ENCODE data around the gene NRXN3.
"Not testable (repeated sequence)": the region's sequence is repeated elsewhere in the genome, so short reads cannot be mapped to it uniquely, and the experiment has no call there.

Gene NRXN3

GRCh38 chr14:78543433-78543832 is 373.3 kb downstream of the NRXN3 start:
- Histone ChIP-seq H3K27ac (ENCODE audit: low read depth, low read length) (no peak overlapping the region), H3K9ac (ENCODE audit: low read length) (no peak overlapping the region), H3K36me3 (ENCODE audit: insufficient read depth, low read length) (no peaks in the 10 kb centered on the region), H3K27me3 (ENCODE audit: control insufficient read depth in 1 of 2, insufficient read depth in 2 of 2, low read length in 2 of 2) (no peaks in the 10 kb centered on the region), H3K4me1 (ENCODE audit: insufficient read depth, low read length) (no peaks in the 10 kb centered on the region), H3K9me3 (ENCODE audit: low read length) (no peaks in the 10 kb centered on the region), H3K4me3 (ENCODE audit: low read depth in 1 of 2, low read length in 2 of 2) (no peak overlapping the region)

DNA sequence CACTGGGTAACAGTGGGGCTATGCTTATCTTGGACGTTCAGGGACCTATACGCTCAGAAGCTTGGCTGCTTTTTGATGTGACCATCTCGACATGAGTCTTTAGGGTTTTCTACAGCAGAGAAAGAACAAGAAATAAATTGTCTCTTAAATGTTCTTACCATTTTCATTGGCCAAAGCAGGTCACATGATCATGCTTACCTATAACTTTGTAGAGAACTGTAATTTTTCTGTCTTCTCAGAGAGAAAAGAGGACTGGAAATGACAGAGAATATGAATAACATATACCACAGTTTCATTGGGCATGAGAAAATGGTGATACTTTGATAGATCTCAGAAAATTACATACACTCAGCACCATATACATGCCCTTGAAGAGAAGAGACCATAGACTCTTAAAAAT is 390.9 kb downstream of the NRXN3 start:
- no peaks in the 10 kb centered on the region for H3K4me1 ChIP-seq (ENCODE audit: insufficient read depth, low read length)
- no peaks in the 10 kb centered on the region for H3K9me3 ChIP-seq (ENCODE audit: low read length)
- no peak overlapping the region for H3K4me3 ChIP-seq (ENCODE audit: low read depth in 1 of 2, low read length in 2 of 2)
- H3K27ac ChIP-seq (ENCODE audit: low read depth, low read length) = no peak overlapping the region
- H3K36me3 ChIP-seq (ENCODE audit: insufficient read depth, low read length) = no peaks in the 10 kb centered on the region
- H3K27me3 ChIP-seq (ENCODE audit: control insufficient read depth in 1 of 2, insufficient read depth in 2 of 2, low read length in 2 of 2) = no peaks in the 10 kb centered on the region
- H3K9ac ChIP-seq (ENCODE audit: low read length) = no peak overlapping the region

DNA sequence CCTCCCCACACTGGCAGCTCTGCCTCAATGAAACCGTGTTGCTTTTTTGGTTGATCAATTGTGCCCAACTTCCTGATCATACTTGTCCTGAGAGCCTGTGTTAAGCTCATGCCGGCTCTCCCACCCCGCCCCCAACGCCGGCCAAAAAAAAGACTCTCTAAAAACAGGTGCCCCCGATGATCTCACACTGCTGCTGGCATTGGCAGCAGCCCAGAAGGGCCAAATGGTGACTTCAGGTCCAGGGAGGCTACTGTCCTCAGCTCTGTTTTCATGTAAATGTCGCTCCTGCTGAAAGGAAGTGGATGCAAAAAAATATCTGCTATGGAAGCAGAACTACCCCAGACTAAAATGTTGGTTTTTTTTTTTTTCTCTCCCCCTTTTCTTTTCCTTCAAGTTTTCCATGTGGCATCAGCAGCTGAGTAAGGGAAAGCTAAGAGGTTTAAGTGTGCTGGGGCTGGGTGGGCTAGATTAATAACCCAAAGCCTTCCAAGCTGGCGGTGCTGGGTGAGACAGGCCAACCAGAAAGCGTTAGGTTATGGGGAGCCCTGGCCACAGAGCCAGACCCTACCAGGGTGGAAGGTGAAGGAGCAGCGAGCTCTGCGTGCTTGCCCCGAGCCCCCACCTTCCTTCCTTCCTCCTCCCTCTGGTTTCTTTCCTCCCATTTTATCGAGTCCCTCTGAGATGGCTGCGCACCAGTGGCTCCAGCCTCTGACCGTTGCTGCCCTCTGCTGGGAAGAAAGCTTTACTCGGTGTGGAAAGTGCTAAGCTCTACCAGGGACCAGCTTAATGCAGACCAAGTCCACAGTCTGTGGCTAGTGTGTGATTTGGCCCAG is 396.1 kb downstream of the NRXN3 start:
- H3K27ac ChIP-seq (ENCODE audit: low read depth, low read length) = no peak overlapping the region
- H3K4me1 ChIP-seq (ENCODE audit: insufficient read depth, low read length) = no peaks in the 10 kb centered on the region
- no peaks in the 10 kb centered on the region for H3K9me3 ChIP-seq (ENCODE audit: low read length)
- peak overlapping the region in 1 of 2 donors; percentile 30 for H3K4me3 ChIP-seq (ENCODE audit: low read depth in 1 of 2, low read length in 2 of 2)
- no peaks in the 10 kb centered on the region for H3K36me3 ChIP-seq (ENCODE audit: insufficient read depth, low read length)
- H3K9ac ChIP-seq (ENCODE audit: low read length) = no peak overlapping the region
- no peaks in the 10 kb centered on the region for H3K27me3 ChIP-seq (ENCODE audit: control insufficient read depth in 1 of 2, insufficient read depth in 2 of 2, low read length in 2 of 2)

DNA sequence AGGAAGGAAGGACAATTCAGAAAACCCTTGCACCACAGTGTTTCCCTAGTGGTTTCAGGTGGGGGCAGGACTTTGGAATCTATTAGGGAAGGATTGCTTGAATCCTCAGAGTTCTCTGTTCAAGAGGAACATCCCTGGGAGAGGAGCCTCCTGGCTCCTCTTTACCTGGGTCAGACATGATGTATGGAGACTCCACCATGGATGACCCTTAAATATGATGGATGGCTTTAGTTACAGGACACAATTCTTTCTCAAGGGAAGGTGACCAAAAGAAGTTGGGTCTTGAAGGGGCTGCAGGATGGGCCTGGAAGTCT is 396.6 kb downstream of the NRXN3 start:
- Histone ChIP-seq H3K4me3 (ENCODE audit: low read depth in 1 of 2, low read length in 2 of 2) (no peak overlapping the region), H3K36me3 (ENCODE audit: insufficient read depth, low read length) (no peaks in the 10 kb centered on the region), H3K9ac (ENCODE audit: low read length) (no peak overlapping the region), H3K9me3 (ENCODE audit: low read length) (no peaks in the 10 kb centered on the region), H3K27me3 (ENCODE audit: control insufficient read depth in 1 of 2, insufficient read depth in 2 of 2, low read length in 2 of 2) (no peaks in the 10 kb centered on the region), H3K4me1 (ENCODE audit: insufficient read depth, low read length) (no peaks in the 10 kb centered on the region), H3K27ac (ENCODE audit: low read depth, low read length) (no peak overlapping the region)

GRCh38 chr14:78567343-78567742 is 397.2 kb downstream of the NRXN3 start:
- H3K36me3 ChIP-seq (ENCODE audit: insufficient read depth, low read length) = no peaks in the 10 kb centered on the region
- H3K27me3 ChIP-seq (ENCODE audit: control insufficient read depth in 1 of 2, insufficient read depth in 2 of 2, low read length in 2 of 2) = no peaks in the 10 kb centered on the region
- H3K27ac ChIP-seq (ENCODE audit: low read depth, low read length) = no peak overlapping the region
- H3K9ac ChIP-seq (ENCODE audit: low read length) = no peak overlapping the region
- no peak overlapping the region for H3K4me3 ChIP-seq (ENCODE audit: low read depth in 1 of 2, low read length in 2 of 2)
- H3K4me1 ChIP-seq (ENCODE audit: insufficient read depth, low read length) = no peaks in the 10 kb centered on the region
- no peaks in the 10 kb centered on the region for H3K9me3 ChIP-seq (ENCODE audit: low read length)

DNA sequence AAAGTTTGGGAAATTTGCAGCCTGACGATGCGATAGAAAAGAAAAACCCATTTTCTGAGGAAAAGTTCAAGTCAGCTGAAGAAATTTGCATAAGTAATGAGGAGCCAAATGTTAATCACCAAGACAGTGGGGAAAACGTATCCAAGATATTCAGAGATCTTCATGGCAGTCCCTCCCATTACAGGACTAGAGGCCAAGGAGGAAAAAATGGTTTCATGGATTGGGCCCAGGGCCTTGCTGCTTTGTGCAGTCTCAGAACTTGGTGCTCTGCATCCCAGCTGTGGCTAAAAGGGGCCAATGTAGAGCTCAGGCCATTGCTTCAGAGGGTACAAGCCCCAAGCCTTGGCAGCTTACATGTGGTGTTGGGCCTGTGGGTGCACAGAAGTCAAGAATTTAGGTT is 403.6 kb downstream of the NRXN3 start:
- not testable (repeated sequence) for H3K27ac ChIP-seq (ENCODE audit: low read depth, low read length); H3K36me3 ChIP-seq (ENCODE audit: insufficient read depth, low read length); H3K27me3 ChIP-seq (ENCODE audit: control insufficient read depth in 1 of 2, insufficient read depth in 2 of 2, low read length in 2 of 2); H3K9ac ChIP-seq (ENCODE audit: low read length); H3K4me1 ChIP-seq (ENCODE audit: insufficient read depth, low read length); H3K9me3 ChIP-seq (ENCODE audit: low read length); H3K4me3 ChIP-seq (ENCODE audit: low read depth in 1 of 2, low read length in 2 of 2)

GRCh38 chr14:78576437-78577166 is 406.4 kb downstream of the NRXN3 start:
- no peaks in the 10 kb centered on the region for H3K4me1 ChIP-seq (ENCODE audit: insufficient read depth, low read length)
- no peaks in the 10 kb centered on the region for H3K9me3 ChIP-seq (ENCODE audit: low read length)
- no peaks in the 10 kb centered on the region for H3K27me3 ChIP-seq (ENCODE audit: control insufficient read depth in 1 of 2, insufficient read depth in 2 of 2, low read length in 2 of 2)
- H3K4me3 ChIP-seq (ENCODE audit: low read depth in 1 of 2, low read length in 2 of 2) = no peak overlapping the region
- H3K9ac ChIP-seq (ENCODE audit: low read length) = no peak overlapping the region
- H3K36me3 ChIP-seq (ENCODE audit: insufficient read depth, low read length) = no peaks in the 10 kb centered on the region
- no peak overlapping the region for H3K27ac ChIP-seq (ENCODE audit: low read depth, low read length)

- Histone ChIP-seq H3K27me3 (ENCODE audit: control insufficient read depth in 1 of 2, insufficient read depth in 2 of 2, low read length in 2 of 2) (no peaks in the 10 kb centered on the region), H3K27ac (ENCODE audit: low read depth, low read length) (no peak overlapping the region), H3K9me3 (ENCODE audit: low read length) (no peaks in the 10 kb centered on the region), H3K9ac (ENCODE audit: low read length) (no peak overlapping the region), H3K4me3 (ENCODE audit: low read depth in 1 of 2, low read length in 2 of 2) (no peak overlapping the region), H3K36me3 (ENCODE audit: insufficient read depth, low read length) (no peaks in the 10 kb centered on the region), H3K4me1 (ENCODE audit: insufficient read depth, low read length) (no peaks in the 10 kb centered on the region)
Measured at GRCh38 chr14:78581229-78581628, 411.1 kb downstream of the NRXN3 start.

DNA sequence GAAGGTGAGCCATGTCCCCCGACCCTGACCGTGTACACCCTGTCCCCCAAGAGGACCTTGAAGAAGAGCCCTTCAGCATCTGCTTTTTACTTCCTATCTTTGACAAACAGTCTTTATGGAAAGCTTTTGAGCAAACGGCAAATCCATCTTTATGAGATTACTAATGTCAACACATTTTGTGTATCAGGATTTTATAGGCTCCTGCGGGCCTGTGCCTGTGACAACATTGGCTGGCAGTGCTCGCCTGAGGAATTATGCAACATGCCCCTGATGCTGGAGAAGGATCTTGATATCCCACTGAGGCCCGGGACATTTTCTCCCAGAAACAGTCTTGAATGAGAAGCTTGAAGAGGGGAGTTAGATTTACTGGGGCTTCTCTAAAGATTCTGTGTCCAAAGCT is 416.5 kb downstream of the NRXN3 start:
- Histone ChIP-seq H3K27ac (ENCODE audit: low read depth, low read length) (no peak overlapping the region), H3K4me1 (ENCODE audit: insufficient read depth, low read length) (no peaks in the 10 kb centered on the region), H3K9me3 (ENCODE audit: low read length) (no peaks in the 10 kb centered on the region), H3K4me3 (ENCODE audit: low read depth in 1 of 2, low read length in 2 of 2) (no peak overlapping the region), H3K27me3 (ENCODE audit: control insufficient read depth in 1 of 2, insufficient read depth in 2 of 2, low read length in 2 of 2) (no peaks in the 10 kb centered on the region), H3K36me3 (ENCODE audit: insufficient read depth, low read length) (no peaks in the 10 kb centered on the region), H3K9ac (ENCODE audit: low read length) (no peak overlapping the region)

DNA sequence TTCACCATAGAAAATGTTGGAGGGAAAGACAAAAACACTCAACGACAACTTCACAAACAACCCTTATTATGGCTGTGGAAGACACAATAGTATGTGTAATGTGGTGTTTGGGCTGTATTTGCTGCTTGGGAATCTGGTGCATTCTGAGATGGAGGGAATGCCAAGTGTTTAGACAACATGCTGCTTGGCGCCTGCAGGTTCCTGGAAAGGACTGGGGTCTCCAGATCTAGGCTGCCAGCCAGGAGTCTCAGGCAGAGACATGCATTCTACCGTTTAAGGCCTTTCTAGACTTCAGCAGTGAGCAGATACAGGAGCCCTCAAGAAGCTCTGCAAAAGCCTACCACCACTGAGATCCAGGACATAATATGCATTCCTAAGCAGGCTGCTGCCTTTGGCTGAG is 418.7 kb downstream of the NRXN3 start:
- no peak overlapping the region for H3K27ac ChIP-seq (ENCODE audit: low read depth, low read length)
- H3K4me1 ChIP-seq (ENCODE audit: insufficient read depth, low read length) = no peaks in the 10 kb centered on the region
- no peaks in the 10 kb centered on the region for H3K9me3 ChIP-seq (ENCODE audit: low read length)
- H3K4me3 ChIP-seq (ENCODE audit: low read depth in 1 of 2, low read length in 2 of 2) = no peak overlapping the region
- H3K9ac ChIP-seq (ENCODE audit: low read length) = no peak overlapping the region
- no peaks in the 10 kb centered on the region for H3K36me3 ChIP-seq (ENCODE audit: insufficient read depth, low read length)
- no peaks in the 10 kb centered on the region for H3K27me3 ChIP-seq (ENCODE audit: control insufficient read depth in 1 of 2, insufficient read depth in 2 of 2, low read length in 2 of 2)

DNA sequence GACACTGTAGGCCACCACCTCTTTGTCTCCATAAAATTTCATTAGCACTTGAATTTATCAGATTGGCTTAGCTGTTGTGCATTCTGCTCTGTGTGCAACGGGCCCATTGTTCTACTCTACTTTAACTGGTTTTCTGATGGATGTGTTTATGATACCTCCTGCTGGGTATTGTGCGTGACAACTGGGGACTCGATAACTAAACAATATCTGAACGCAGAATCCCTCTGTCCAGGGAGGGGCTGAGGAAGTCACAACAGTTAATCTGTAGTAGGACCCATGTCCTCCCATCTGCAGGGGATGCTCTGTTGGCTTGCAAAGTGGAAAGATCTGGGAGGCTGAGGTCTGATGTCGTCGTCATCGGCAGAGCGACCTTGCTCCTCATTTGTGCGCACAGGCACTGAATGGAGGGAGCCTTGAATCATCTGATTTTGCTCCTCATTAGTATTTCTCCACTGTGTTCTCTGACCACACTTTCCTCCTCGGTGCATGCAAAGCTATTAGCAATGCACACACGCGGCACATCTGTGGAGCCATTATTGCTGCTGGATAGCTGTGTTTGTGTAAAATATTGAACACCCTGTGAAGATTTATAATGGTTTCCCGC is 422.5 kb downstream of the NRXN3 start:
- no peak overlapping the region for H3K4me3 ChIP-seq (ENCODE audit: low read depth in 1 of 2, low read length in 2 of 2)
- no peak overlapping the region for H3K27ac ChIP-seq (ENCODE audit: low read depth, low read length)
- H3K27me3 ChIP-seq (ENCODE audit: control insufficient read depth in 1 of 2, insufficient read depth in 2 of 2, low read length in 2 of 2) = no peaks in the 10 kb centered on the region
- H3K9me3 ChIP-seq (ENCODE audit: low read length) = no peaks in the 10 kb centered on the region
- H3K9ac ChIP-seq (ENCODE audit: low read length) = no peak overlapping the region
- H3K36me3 ChIP-seq (ENCODE audit: insufficient read depth, low read length) = no peaks in the 10 kb centered on the region
- no peaks in the 10 kb centered on the region for H3K4me1 ChIP-seq (ENCODE audit: insufficient read depth, low read length)

All from muscle layer of colon (tissue), 2 donors.